Naive thymus-derived CD4-positive, alpha-beta T cell (primary cell): ENCODE measurements around the gene EGFLAM. TPM values are rescaled to one million over a fixed set of nuclear protein-coding genes. Genes with fewer than 3 reads are reported as not detected.

Experiments used
- ATAC-seq: fragments of 150-1000 bp; cut with Tn5 transposase; 2 replicates; pipeline ENCODE4 v1.10.0; 2021; ENCODE audit warnings: mild to moderate bottlenecking, moderate library complexity
- CTCF ChIA-PET: fragments of 350-600 bp; sonication (Branson Sonifier 250); formaldehyde crosslinking; loops from one replicate; lab custom pipeline; 2021; ENCODE audit warnings: antibody characterized with exemption; lab: Charles Lee
- POLR2A ChIA-PET: fragments of 350-600 bp; sonication (Branson Sonifier 250); formaldehyde crosslinking; loops from one replicate; lab custom pipeline; 2021; ENCODE audit warnings: antibody characterized with exemption, inconsistent platforms; lab: Charles Lee
- DNase-seq, 9 donors: peaks; one replicate each; pipeline versions ENCODE4 v3.0.0 to v3.0.0-alpha.2; 2020 to 2022; ENCODE audit warnings: mixed read lengths in 1 of 9
- H3K27ac ChIP-seq: one replicate; pipeline ENCODE4 v1.7.0; 2013; ENCODE audit warnings: mild to moderate bottlenecking, low read depth, low read length, moderate library complexity
- H3K27me3 ChIP-seq, 2 donors: one replicate each; pipeline ENCODE4 v1.7.0; 2013; ENCODE audit warnings: low read length in 2 of 2, mild to moderate bottlenecking in 2 of 2, moderate library complexity in 2 of 2; ENCODE audit not compliant: control insufficient read depth in 2 of 2, insufficient read depth in 2 of 2
- H3K36me3 ChIP-seq, 3 experiments: 1 replicate in 2 of 3; 2 replicates in 1 of 3; pipeline ENCODE4 v1.7.0; 2013; ENCODE audit warnings: low read length in 3 of 3, mild to moderate bottlenecking in 3 of 3, moderate library complexity in 1 of 3; ENCODE audit not compliant: insufficient read depth in 3 of 3, control insufficient read depth in 2 of 3
- H3K4me1 ChIP-seq, 2 donors: one replicate each; pipeline ENCODE4 v1.7.0; 2013; ENCODE audit warnings: low read length in 2 of 2, mild to moderate bottlenecking in 2 of 2, moderate library complexity in 1 of 2; ENCODE audit not compliant: control insufficient read depth in 2 of 2, insufficient read depth in 2 of 2
- H3K4me3 ChIP-seq: 2 replicates; pipeline ENCODE4 v1.7.0; 2013; ENCODE audit warnings: mild to moderate bottlenecking, low read length
- H3K9me3 ChIP-seq, 3 experiments: 1 replicate in 2 of 3; 2 replicates in 1 of 3; pipeline ENCODE4 v1.7.0; 2013; ENCODE audit warnings: low read length in 3 of 3; ENCODE audit not compliant: control insufficient read depth in 2 of 3
- H3K27ac Mint-ChIP-seq, 9 donors: one replicate each; pipeline ENCODE4 v1.8.0; 2020 to 2022; ENCODE audit warnings: mixed read lengths in 9 of 9, mild to moderate bottlenecking in 8 of 9, moderate library complexity in 5 of 9, inconsistent platforms in 2 of 9
- H3K27me3 Mint-ChIP-seq, 5 donors: one replicate each; pipeline ENCODE4 v1.8.0; 2021 to 2022; ENCODE audit warnings: mixed read lengths in 5 of 5, mild to moderate bottlenecking in 1 of 5
- H3K36me3 Mint-ChIP-seq, 5 donors: one replicate each; pipeline ENCODE4 v1.8.0; 2020 to 2022; ENCODE audit warnings: mixed read lengths in 5 of 5, mild to moderate bottlenecking in 3 of 5, inconsistent platforms in 1 of 5
- H3K4me1 Mint-ChIP-seq, 7 donors: one replicate each; pipeline ENCODE4 v1.8.0; 2020 to 2022; ENCODE audit warnings: mixed read lengths in 7 of 7, mild to moderate bottlenecking in 3 of 7, inconsistent platforms in 1 of 7
- H3K4me3 Mint-ChIP-seq, 10 donors: one replicate each; pipeline ENCODE4 v1.8.0; 2020 to 2022; ENCODE audit warnings: mild to moderate bottlenecking in 10 of 10, mixed read lengths in 10 of 10, moderate library complexity in 6 of 10, inconsistent platforms in 2 of 10
- H3K9me3 Mint-ChIP-seq, 11 donors: one replicate each; pipeline ENCODE4 v1.8.0; 2020 to 2022; ENCODE audit warnings: mixed read lengths in 11 of 11, mild to moderate bottlenecking in 4 of 11, inconsistent platforms in 1 of 11, moderate library complexity in 1 of 11
- intact Hi-C, 2 donors: fragments of 100-400 bp; cut with micrococcal nuclease; formaldehyde crosslinking; loops; one replicate each; pipeline ENCODE4 v1.15.1; 2023
- polyA plus RNA-seq, 2 donors: library from polyadenylated mRNA; unstranded; fragments of 300-500 nt; fragmentation: Illumina TruSeq; gene quantifications; one replicate each; pipeline ENCODE4 v1.2.3, GENCODE V29; 2021
- total RNA-seq, 6 experiments: library from RNA in 5 of 6; stranded (reverse) in 5 of 6; gene quantifications; 1 replicate in 5 of 6; 2 replicates in 1 of 6; pipeline ENCODE4 v1.2.3 and lab custom pipeline; 2021 to 2026

The EGFLAM gene
- total and polyA plus RNA-seq, 7 experiments from 2014 or later = not detected

DNA sequence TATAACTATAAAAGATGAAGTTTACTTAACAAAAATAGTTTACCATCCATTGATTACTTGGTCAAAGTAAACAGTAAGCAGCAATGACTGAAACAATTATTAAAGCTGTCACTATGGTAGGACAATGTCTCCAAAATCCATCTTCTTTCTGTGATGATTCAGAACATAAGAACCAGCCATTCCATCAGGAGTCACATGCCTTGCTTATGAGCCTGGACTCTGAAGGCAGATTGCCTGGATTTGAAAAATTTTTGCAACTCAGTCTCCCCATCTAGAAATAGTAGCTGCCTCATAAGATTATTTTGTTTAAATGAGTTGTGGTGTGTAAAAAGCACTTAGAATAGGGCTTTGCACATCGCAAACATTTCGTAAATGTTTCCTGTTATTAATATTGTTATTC lies 161.9 kb downstream of the EGFLAM start:
- no peaks in the 10 kb centered on the region for H3K36me3 Mint-ChIP-seq
- ChIA-PET POLR2A (interaction anchor here (0.7 kb wide), 1 partner anchor 681 kb away, joined by 3 read pairs; no protein-coding TSS in a partner anchor), CTCF (interaction anchor here (1.1 to 2.6 kb wide), 3 partner anchors 11 to 501 kb away, joined by 4 to 11 read pairs (median 4); no protein-coding TSS in a partner anchor)
- H3K27me3 Mint-ChIP-seq = peaks cover 24 to 47% (median 38%) of the 10 kb centered on the region in 5 donors
- H3K4me3 Mint-ChIP-seq = no peak overlapping the region
- no peak for ATAC-seq
- peaks cover 0 to 1% (median 0%) of the 10 kb centered on the region in 7 donors for H3K4me1 Mint-ChIP-seq
- intact Hi-C loops = loop anchor here (1.0 to 5.0 kb wide), 3 partner anchors 37 to 389 kb away; no protein-coding TSS in a partner anchor
- no peak overlapping the region for H3K27ac ChIP-seq
- no peak for DNase-seq
- no peaks in the 10 kb centered on the region for H3K9me3 Mint-ChIP-seq
- no peaks in the 10 kb centered on the region for H3K27me3 ChIP-seq
- no peaks in the 10 kb centered on the region for H3K36me3 ChIP-seq
- H3K4me1 ChIP-seq = no peaks in the 10 kb centered on the region
- H3K9me3 ChIP-seq = no peaks in the 10 kb centered on the region
- no peak overlapping the region for H3K27ac Mint-ChIP-seq
- no peak overlapping the region for H3K4me3 ChIP-seq

- peak; percentile 42 for ATAC-seq
- H3K4me3 ChIP-seq = no peak overlapping the region
- Mint-ChIP-seq H3K36me3 (no peaks in the 10 kb centered on the region), H3K27ac (no peak overlapping the region), H3K9me3 (no peaks in the 10 kb centered on the region), H3K4me1 (peaks cover 0 to 1% (median 0%) of the 10 kb centered on the region in 7 donors), H3K4me3 (no peak overlapping the region), H3K27me3 (peaks cover 24 to 42% (median 36%) of the 10 kb centered on the region in 5 donors)
- H3K9me3 ChIP-seq = no peaks in the 10 kb centered on the region
- DNase-seq = peak in 3 of 9 donors; percentile 4 to 18 (median 11)
- no peaks in the 10 kb centered on the region for H3K36me3 ChIP-seq
- POLR2A ChIA-PET = no interaction called here
- CTCF ChIA-PET = interaction anchor here (1.1 to 2.6 kb wide), 3 partner anchors 11 to 501 kb away, joined by 4 to 11 read pairs (median 4); no protein-coding TSS in a partner anchor
- intact Hi-C loops = loop anchor here (1.0 to 5.0 kb wide), 3 partner anchors 38 to 388 kb away; no protein-coding TSS in a partner anchor
- H3K27me3 ChIP-seq = no peaks in the 10 kb centered on the region
- H3K27ac ChIP-seq = no peak overlapping the region
- no peaks in the 10 kb centered on the region for H3K4me1 ChIP-seq
These were observed 162.5 kb downstream of the EGFLAM start for GRCh38 chr5:38420691-38421390.

DNA sequence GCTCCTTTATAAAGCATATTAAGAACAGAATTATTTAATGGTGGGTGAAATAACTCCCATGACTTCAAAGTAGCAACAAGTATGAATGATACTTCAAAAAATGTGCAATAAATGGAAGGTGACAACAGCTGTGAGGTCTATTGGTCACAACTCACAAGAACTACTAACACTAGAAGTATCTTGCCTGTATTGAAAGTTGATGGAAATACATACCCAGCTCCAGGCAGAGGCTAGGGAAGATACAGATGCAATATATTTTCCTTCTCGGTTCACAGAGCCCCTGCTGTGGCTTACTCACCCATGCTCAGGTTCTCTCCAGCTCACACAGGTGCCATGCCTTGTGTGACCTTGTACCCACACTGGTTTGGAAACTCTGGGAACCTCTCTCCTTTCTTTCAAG lies 164.3 kb downstream of the EGFLAM start:
- DNase-seq = no peak
- no peaks in the 10 kb centered on the region for H3K36me3 ChIP-seq
- Mint-ChIP-seq H3K4me3 (no peak overlapping the region), H3K27me3 (peaks cover 19 to 39% (median 36%) of the 10 kb centered on the region in 5 donors), H3K9me3 (no peaks in the 10 kb centered on the region), H3K27ac (no peak overlapping the region), H3K4me1 (peaks cover 0 to 11% (median 0%) of the 10 kb centered on the region in 7 donors), H3K36me3 (no peaks in the 10 kb centered on the region)
- H3K27me3 ChIP-seq = no peaks in the 10 kb centered on the region
- ATAC-seq = no peak
- CTCF ChIA-PET = no interaction called here
- no peak overlapping the region for H3K27ac ChIP-seq
- H3K9me3 ChIP-seq = no peaks in the 10 kb centered on the region
- no peaks in the 10 kb centered on the region for H3K4me1 ChIP-seq
- H3K4me3 ChIP-seq = no peak overlapping the region
- POLR2A ChIA-PET = no interaction called here
- intact Hi-C loops = loop anchor here in 1 of 2 donors (5.0 kb wide), 1 partner anchor 385 kb away; no protein-coding TSS in a partner anchor

DNA sequence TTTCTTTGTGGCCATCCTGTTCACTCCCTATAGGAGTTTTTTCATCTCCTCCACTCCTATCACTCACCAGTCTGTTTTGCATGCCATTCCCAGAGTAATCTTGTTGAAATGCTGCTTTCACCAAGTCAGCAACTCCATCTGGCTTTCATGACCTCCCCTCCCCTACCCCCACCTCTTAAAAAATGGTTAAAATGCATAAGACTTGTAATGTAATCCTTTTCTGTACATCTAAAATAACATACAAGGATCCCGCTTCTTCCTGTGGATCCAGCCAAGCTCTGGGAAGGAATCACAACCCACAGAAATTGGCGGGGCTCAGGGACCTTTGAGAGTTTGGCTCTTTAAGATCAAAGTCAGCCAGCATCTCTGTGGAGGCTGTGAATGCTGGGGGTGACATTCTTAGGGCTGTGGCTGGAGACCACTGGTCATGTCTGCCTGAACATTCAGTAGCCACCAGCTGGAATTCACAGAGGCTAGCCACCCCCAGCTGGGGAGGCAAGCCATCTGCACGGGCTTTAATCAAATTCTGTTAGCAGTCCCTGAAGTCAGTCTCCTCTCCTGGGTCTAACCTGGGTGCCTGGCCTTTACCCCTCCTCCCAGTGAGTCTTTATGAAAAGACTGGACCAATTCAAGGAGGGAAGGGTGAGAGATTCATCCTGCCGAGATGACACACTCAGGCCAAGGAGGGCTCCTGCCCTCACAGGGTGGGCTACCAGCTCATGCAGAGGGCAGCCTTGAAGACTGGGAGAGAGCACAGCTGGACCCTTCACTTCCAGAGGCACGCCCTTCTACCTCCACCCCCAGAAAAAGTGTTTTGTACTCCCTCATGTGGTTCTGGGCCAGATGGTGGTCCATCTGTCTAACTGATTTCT lies 165.2 kb downstream of the EGFLAM start:
- no peaks in the 10 kb centered on the region for H3K36me3 Mint-ChIP-seq
- Histone ChIP-seq H3K4me1 (no peaks in the 10 kb centered on the region), H3K4me3 (no peak overlapping the region), H3K36me3 (no peaks in the 10 kb centered on the region), H3K27ac (no peak overlapping the region), H3K27me3 (no peaks in the 10 kb centered on the region), H3K9me3 (no peaks in the 10 kb centered on the region)
- H3K27ac Mint-ChIP-seq = no peak overlapping the region
- no peaks in the 10 kb centered on the region for H3K9me3 Mint-ChIP-seq
- no peak for DNase-seq
- ChIA-PET CTCF (no interaction called here), POLR2A (no interaction called here)
- no peak overlapping the region for H3K4me3 Mint-ChIP-seq
- H3K4me1 Mint-ChIP-seq = peaks cover 0 to 18% (median 0%) of the 10 kb centered on the region in 7 donors
- intact Hi-C loops = loop anchor here in 1 of 2 donors (5.0 kb wide), 1 partner anchor 384 kb away; no protein-coding TSS in a partner anchor
- no peak for ATAC-seq
- peaks cover 13 to 39% (median 31%) of the 10 kb centered on the region in 5 donors for H3K27me3 Mint-ChIP-seq

GRCh38 chr5:38424148-38425060 lies 166.0 kb downstream of the EGFLAM start:
- H3K36me3 Mint-ChIP-seq = no peaks in the 10 kb centered on the region
- ChIA-PET CTCF (interaction anchor here (1.5 kb wide), 1 partner anchor 17 kb away, joined by 3 read pairs; no protein-coding TSS in a partner anchor), POLR2A (interaction anchor here (0.6 kb wide), 1 partner anchor 1077 kb away, joined by 3 read pairs; no protein-coding TSS in a partner anchor)
- H3K9me3 ChIP-seq = no peaks in the 10 kb centered on the region
- no peak overlapping the region for H3K27ac ChIP-seq
- H3K4me3 Mint-ChIP-seq = no peak overlapping the region
- no peaks in the 10 kb centered on the region for H3K9me3 Mint-ChIP-seq
- intact Hi-C loops = loop anchor here in 1 of 2 donors (5.0 kb wide), 1 partner anchor 383 kb away; no protein-coding TSS in a partner anchor
- no peak for DNase-seq
- H3K36me3 ChIP-seq = no peaks in the 10 kb centered on the region
- ATAC-seq = no peak
- no peaks in the 10 kb centered on the region for H3K27me3 ChIP-seq
- no peak overlapping the region for H3K27ac Mint-ChIP-seq
- H3K4me1 ChIP-seq = no peaks in the 10 kb centered on the region
- H3K27me3 Mint-ChIP-seq = peaks cover 9 to 43% (median 32%) of the 10 kb centered on the region in 5 donors
- no peak overlapping the region for H3K4me3 ChIP-seq
- H3K4me1 Mint-ChIP-seq = peaks cover 0 to 18% (median 0%) of the 10 kb centered on the region in 7 donors
